Natural killer cell (primary cell): ENCODE results near the gene RCBTB2. TPM values are rescaled to one million over a fixed set of nuclear protein-coding genes. Genes with fewer than 3 reads are reported as not detected.

Experiments used
- ATAC-seq, 3 donors: fragments of 150-1000 bp in 2 of 3; fragments of 200-7000 bp in 1 of 3; cut with Tn5 transposase; 1 replicate in 1 of 3; 2 replicates in 2 of 3; pipeline ENCODE4 v1.10.0; 2021; ENCODE audit warnings: mild to moderate bottlenecking in 2 of 3, moderate library complexity in 2 of 3
- DNase-seq, 2 donors: peaks; one replicate each; pipeline versions ENCODE4 v3.0.0 to v3.0.0-alpha.2; 2013 to 2021; ENCODE audit warnings: mixed read lengths in 1 of 2
- H3K27ac ChIP-seq: one replicate; pipeline ENCODE4 v1.5.1; 2013; ENCODE audit warnings: mild to moderate bottlenecking, low read length
- H3K27me3 ChIP-seq: one replicate; pipeline ENCODE4 v1.6.1; 2013; ENCODE audit warnings: low read length; ENCODE audit not compliant: control insufficient read depth, insufficient read depth
- H3K36me3 ChIP-seq: one replicate; pipeline ENCODE4 v1.6.1; 2013; ENCODE audit warnings: low read length; ENCODE audit not compliant: control insufficient read depth, insufficient read depth
- H3K4me1 ChIP-seq: one replicate; pipeline ENCODE4 v1.6.1; 2013; ENCODE audit warnings: low read length; ENCODE audit not compliant: control insufficient read depth, insufficient read depth
- H3K4me3 ChIP-seq: one replicate; pipeline ENCODE4 v1.5.1; 2013; ENCODE audit warnings: low read length
- H3K9me3 ChIP-seq: one replicate; pipeline ENCODE4 v1.6.1; 2013; ENCODE audit warnings: low read length; ENCODE audit not compliant: control insufficient read depth, insufficient read depth
- H3K27ac Mint-ChIP-seq, 2 donors: one replicate each; pipeline ENCODE4 v1.8.0; 2022; ENCODE audit warnings: mild to moderate bottlenecking in 2 of 2, mixed read lengths in 2 of 2, moderate library complexity in 1 of 2
- H3K27me3 Mint-ChIP-seq, 2 donors: one replicate each; pipeline ENCODE4 v1.8.0; 2022; ENCODE audit warnings: low read depth in 2 of 2, mixed read lengths in 2 of 2
- H3K36me3 Mint-ChIP-seq: one replicate; pipeline ENCODE4 v1.8.0; 2022; ENCODE audit warnings: mixed read lengths
- H3K4me1 Mint-ChIP-seq, 2 donors: one replicate each; pipeline ENCODE4 v1.8.0; 2022; ENCODE audit warnings: mixed read lengths in 2 of 2
- H3K4me3 Mint-ChIP-seq: one replicate; pipeline ENCODE4 v1.8.0; 2022; ENCODE audit warnings: mild to moderate bottlenecking, moderate library complexity, mixed read lengths
- H3K9me3 Mint-ChIP-seq, 2 donors: one replicate each; pipeline ENCODE4 v1.8.0; 2022; ENCODE audit warnings: mixed read lengths in 2 of 2
- CTCF ChIP-seq: fragments of 200-600 bp; IDR thresholded peaks from one replicate; pipeline ENCODE4 v1.8.0; 2022; ENCODE audit warnings: antibody characterized with exemption
- WGBS: methylation state at CpG from one replicate; pipeline ENCODE4 v1.1.7; 2013; ENCODE audit warnings: missing lambda C conversion rate; ENCODE audit not compliant: insufficient coverage; 5-methylcytosine and 5-hydroxymethylcytosine counted together
- intact Hi-C: fragments of 100-400 bp; cut with micrococcal nuclease; formaldehyde crosslinking; loops from one replicate; pipeline ENCODE4 v1.14.2; 2022
- total RNA-seq, 4 donors: library from RNA; stranded (reverse); fragments of 120-200 nt in 1 of 4; gene quantifications; one replicate each; pipeline versions ENCODE4 v1.2.3 to v1.2.4, GENCODE V29; 2013 to 2022

Gene RCBTB2
- total RNA-seq, 3 donors from 2014 or later (not counting 1 experiment from before 2014, with no cell fraction given), result 21.9 to 27.1 (median 24.2) TPM

DNA sequence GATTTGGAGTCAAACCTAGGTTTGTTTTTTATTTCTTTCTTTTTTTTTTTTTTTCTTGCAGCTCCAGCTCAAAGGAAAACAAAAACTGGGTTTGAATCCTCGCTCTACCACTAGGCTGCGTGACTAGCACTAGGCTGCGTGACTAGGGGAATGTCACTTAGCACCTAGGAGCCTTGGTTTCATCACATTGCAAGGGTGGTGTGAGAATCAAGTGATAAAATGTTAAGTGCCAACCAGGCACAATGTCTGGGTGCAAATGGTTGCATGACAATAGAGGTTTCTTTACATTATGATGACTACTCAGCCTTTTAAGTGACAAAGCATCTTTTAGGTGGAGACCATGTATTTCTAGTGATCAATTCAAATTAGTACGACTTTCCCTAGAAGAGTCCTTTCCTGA lies 27.9 kb downstream of the RCBTB2 start:
- H3K36me3 ChIP-seq, result no peaks in the 10 kb centered on the region
- Mint-ChIP-seq H3K4me3 (peak overlapping the region; percentile 85), H3K27me3 (no peaks in the 10 kb centered on the region), H3K36me3 (no peaks in the 10 kb centered on the region), H3K9me3 (no peaks in the 10 kb centered on the region), H3K27ac (peak overlapping the region; percentile 91 to 97), H3K4me1 (peaks cover 60 to 75% of the 10 kb centered on the region in 2 donors)
- TF ChIP-seq CTCF, result peak; percentile 17
- peaks cover 52% of the 10 kb centered on the region for H3K4me1 ChIP-seq
- peak; percentile 49 to 80 for DNase-seq
- peak; percentile 81 to 90 (median 89) for ATAC-seq
- WGBS, result 36% methylated on average over 4 of the region's 4 CpGs
- H3K27me3 ChIP-seq, result no peaks in the 10 kb centered on the region
- H3K9me3 ChIP-seq, result no peaks in the 10 kb centered on the region
- no peak overlapping the region for H3K4me3 ChIP-seq
- peak overlapping the region; percentile 80 for H3K27ac ChIP-seq
- intact Hi-C loops, result loop anchor here (1.0 to 10.0 kb wide), 5 partner anchors 14 to 170 kb away; no protein-coding TSS in a partner anchor

- Mint-ChIP-seq H3K27me3 (no peaks in the 10 kb centered on the region), H3K4me1 (peaks cover 61 to 76% of the 10 kb centered on the region in 2 donors), H3K4me3 (peak overlapping the region; percentile 85), H3K36me3 (no peaks in the 10 kb centered on the region), H3K9me3 (no peaks in the 10 kb centered on the region), H3K27ac (peak overlapping the region; percentile 91 to 97)
- DNase-seq (peak; percentile 33 to 47), ATAC-seq (peak; percentile 25 to 39 (median 37))
- peak; percentile 10 for TF ChIP-seq CTCF
- 53% methylated on average over 8 of the region's 8 CpGs for WGBS
- H3K36me3 ChIP-seq, result no peaks in the 10 kb centered on the region
- no peak overlapping the region for H3K4me3 ChIP-seq
- no peaks in the 10 kb centered on the region for H3K9me3 ChIP-seq
- H3K27ac ChIP-seq, result peak overlapping the region; percentile 80
- H3K27me3 ChIP-seq, result no peaks in the 10 kb centered on the region
- H3K4me1 ChIP-seq, result peaks cover 52% of the 10 kb centered on the region
- intact Hi-C loops, result loop anchor here (1.0 to 10.0 kb wide), 5 partner anchors 14 to 170 kb away; no protein-coding TSS in a partner anchor
Observed at GRCh38 chr13:48504606-48505005, 28.3 kb downstream of the RCBTB2 start.

DNA sequence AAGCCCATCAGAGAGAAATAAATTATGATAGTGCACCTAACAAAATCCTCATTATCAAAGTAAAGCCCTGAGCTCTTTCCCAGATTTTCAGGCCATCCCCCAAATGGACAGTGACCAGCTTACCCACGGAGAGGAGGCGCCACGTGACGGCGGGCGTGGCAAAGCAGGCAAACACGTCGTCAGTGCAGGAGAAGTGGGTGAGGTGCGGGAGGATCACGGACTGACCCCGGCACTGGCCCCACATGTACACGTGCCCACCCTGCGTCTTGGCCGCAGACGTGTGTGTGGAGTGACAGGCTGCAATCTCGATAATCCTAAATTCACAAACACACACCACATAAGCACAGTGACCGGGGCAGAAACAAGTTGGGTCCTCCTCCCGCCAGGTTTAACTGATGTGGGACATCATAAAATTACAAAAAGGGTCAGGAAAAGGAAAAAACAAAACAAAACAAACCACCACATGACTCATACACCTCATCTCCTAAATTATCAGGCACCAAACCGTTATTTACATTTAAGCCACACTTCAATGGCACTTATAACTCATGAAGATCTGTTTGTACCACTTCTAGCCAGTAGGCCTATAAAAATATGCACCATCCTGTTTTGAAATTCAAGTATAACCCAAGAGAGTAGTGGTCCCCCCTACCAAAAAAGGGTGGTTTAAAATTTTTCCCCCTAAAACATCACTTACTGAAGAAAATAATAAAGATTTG lies 30.1 kb downstream of the RCBTB2 start:
- H3K4me1 ChIP-seq, result peaks cover 58% of the 10 kb centered on the region
- H3K27me3 ChIP-seq, result no peaks in the 10 kb centered on the region
- Mint-ChIP-seq H3K4me3 (no peak overlapping the region), H3K27ac (peak overlapping the region; percentile 91 to 97), H3K9me3 (no peaks in the 10 kb centered on the region), H3K36me3 (no peaks in the 10 kb centered on the region), H3K27me3 (no peaks in the 10 kb centered on the region), H3K4me1 (peaks cover 73 to 88% of the 10 kb centered on the region in 2 donors)
- DNase-seq (no peak), ATAC-seq (no peak)
- H3K36me3 ChIP-seq, result no peaks in the 10 kb centered on the region
- intact Hi-C loops, result loop anchor here (10.0 kb wide), 1 partner anchor 168 kb away; no protein-coding TSS in a partner anchor
- H3K9me3 ChIP-seq, result no peaks in the 10 kb centered on the region
- H3K27ac ChIP-seq, result no peak overlapping the region
- H3K4me3 ChIP-seq, result no peak overlapping the region
- 96% methylated on average over 18 of the region's 19 CpGs for WGBS
- no peak for TF ChIP-seq CTCF
